Tibial nerve (tissue), 4 donors: Measurements from ENCODE around the gene PSMD13. TPM values are rescaled to one million over a fixed set of nuclear protein-coding genes. Genes with fewer than 3 reads are reported as not detected.

ENCODE experiments used
- DNase-seq, 2 donors: peaks; one replicate each; pipeline ENCODE4 v3.0.0-alpha.2; 2019; ENCODE audit warnings: low spot score in 2 of 2
- H3K27ac ChIP-seq, 4 donors: fragments of 200-600 bp; sonication (generic) in 3 of 4; one replicate each; pipeline ENCODE4 v1.5.1; 2017 to 2019; ENCODE audit warnings: mild to moderate bottlenecking in 1 of 4
- H3K27me3 ChIP-seq, 2 donors: fragments of 200-600 bp; sonication (generic) in 1 of 2; one replicate each; pipeline versions ENCODE4 v1.5.1 to v1.6.0; 2017 to 2019
- H3K36me3 ChIP-seq, 3 donors: fragments of 200-600 bp; sonication (generic); one replicate each; pipeline ENCODE4 v1.5.1; 2018 to 2019
- H3K4me1 ChIP-seq, 4 donors: fragments of 200-600 bp; sonication (generic) in 3 of 4; one replicate each; pipeline ENCODE4 v1.5.1; 2017 to 2019
- H3K4me3 ChIP-seq, 4 donors: fragments of 200-600 bp; sonication (generic) in 3 of 4; one replicate each; pipeline ENCODE4 v1.5.1; 2017 to 2019; ENCODE audit warnings: mild to moderate bottlenecking in 1 of 4, moderate library complexity in 1 of 4
- H3K9me3 ChIP-seq, 4 donors: fragments of 200-600 bp; sonication (generic) in 3 of 4; one replicate each; pipeline ENCODE4 v1.5.1; 2017 to 2019
- EP300 ChIP-seq, 2 donors: sonication (generic); formaldehyde crosslinking; IDR thresholded peaks; one replicate each; pipeline ENCODE4 v1.6.1; 2017; ENCODE audit warnings: antibody characterized with exemption in 2 of 2, mild to moderate bottlenecking in 1 of 2
- POLR2A ChIP-seq, 2 donors: fragments of 450-650 bp; IDR thresholded peaks; one replicate each; pipeline ENCODE4 v1.6.1; 2017; ENCODE audit warnings: antibody characterized with exemption in 2 of 2, mild to moderate bottlenecking in 2 of 2, moderate library complexity in 2 of 2
- WGBS, 2 donors: methylation state at CpG; one replicate each; pipeline ENCODE4 v1.1.5; 2018; 5-methylcytosine and 5-hydroxymethylcytosine counted together
- total RNA-seq, 4 donors: library from RNA; depleted of rRNA; stranded (reverse); fragments of >200 nt; gene quantifications; one replicate each; pipeline ENCODE4 v1.1.0, GENCODE V29; 2016
- TF ChIP-seq, protein P1 (sequence below), 5 experiments: fragments of 200-600 bp in 3 of 5; fragments of 450-650 bp in 2 of 5; sonication (generic) in 3 of 5; IDR thresholded peaks; one replicate each; pipeline ENCODE4 v1.5.1; 2016 to 2019; ENCODE audit warnings: antibody characterized with exemption in 5 of 5, mild to moderate bottlenecking in 3 of 5, moderate library complexity in 2 of 5

The PSMD13 gene
- total RNA-seq, 4 donors from 2014 or later, result 72.0 to 136 (median 120) TPM

DNA sequence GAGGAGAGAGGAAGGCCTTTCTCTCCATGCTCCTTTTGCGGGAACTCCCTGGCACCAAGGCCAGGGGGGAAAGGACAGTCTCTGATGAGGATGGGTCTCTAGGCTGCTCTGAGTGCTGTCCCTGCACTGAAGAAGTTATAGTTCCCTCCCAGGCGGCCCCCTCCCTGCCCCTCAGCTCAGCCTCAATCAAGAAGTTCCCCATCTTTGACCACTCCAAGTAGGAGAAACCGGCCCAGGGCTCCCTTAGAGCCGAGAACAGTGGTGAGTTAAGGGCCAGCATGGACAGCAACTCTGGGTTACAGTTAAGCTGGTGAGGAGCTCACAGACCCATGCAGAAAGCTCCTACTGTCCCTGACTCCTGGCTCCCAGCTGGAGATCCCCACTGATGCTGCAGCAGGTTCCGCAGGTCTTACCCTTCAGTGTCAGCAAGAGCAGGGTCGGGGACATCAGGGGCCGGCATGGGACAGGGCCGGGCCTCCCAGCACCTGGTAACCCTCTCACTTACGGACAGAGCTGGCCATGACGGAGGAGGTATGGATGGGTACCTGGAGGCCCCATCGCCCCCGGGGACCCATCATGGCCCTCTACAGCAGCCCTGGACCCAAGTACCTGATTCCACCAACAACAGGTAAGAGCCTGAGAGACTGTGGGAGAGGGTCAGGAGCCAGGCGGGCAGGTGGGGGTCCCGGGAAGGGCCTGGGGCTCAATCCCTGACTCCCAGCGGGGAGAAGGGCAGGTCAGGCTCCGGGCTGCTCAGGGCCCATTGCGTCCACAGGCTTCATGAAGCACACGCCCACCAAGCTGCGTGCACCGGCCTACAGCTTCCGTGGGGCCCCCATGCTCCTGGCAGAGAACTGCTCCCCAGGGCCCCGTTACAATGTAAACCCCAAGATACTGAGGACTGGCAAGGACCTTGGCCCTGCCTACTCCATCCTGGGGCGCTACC, 39.7 kb upstream of the PSMD13 start:
- no peaks in the 10 kb centered on the region for H3K27me3 ChIP-seq
- no peak for DNase-seq
- H3K4me3 ChIP-seq, result no peak overlapping the region
- H3K4me1 ChIP-seq, result peaks cover 0 to 4% (median 0%) of the 10 kb centered on the region in 4 donors
- no peak for TF ChIP-seq EP300 (IDR thresholded peaks at IDR 0.05)
- no peaks in the 10 kb centered on the region for H3K9me3 ChIP-seq
- 63 to 76% methylated on average over 10 to 23 of the region's 23 CpGs for WGBS, 2 donors
- H3K27ac ChIP-seq, result no peak overlapping the region
- H3K36me3 ChIP-seq, result peaks cover 0 to 24% (median 3%) of the 10 kb centered on the region in 3 donors

DNA sequence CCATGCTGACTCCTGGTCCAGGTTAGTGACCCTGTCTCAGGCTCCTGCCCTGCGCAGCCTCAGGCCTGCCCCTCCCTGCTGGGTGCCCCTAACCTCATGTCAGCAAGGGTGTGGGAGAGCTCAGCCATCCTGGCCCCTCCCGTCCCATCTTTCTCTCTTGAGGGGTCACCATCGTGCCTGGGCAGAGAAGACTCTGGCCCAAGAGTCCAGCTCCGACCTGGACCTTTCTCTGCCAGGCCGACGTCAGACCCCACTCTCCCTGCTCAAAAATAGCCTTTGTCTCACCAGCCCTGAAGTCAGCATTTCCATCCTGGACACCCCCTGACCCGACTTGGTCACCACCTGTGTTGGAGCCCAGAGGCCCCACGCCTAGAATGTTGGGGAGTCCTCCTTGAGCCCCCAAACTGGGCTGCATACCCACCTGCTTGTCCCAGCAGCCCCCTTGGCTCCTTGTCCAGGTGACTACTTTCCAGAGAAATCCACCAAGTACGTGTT, 39.0 kb upstream of the PSMD13 start:
- 71 to 77% methylated on average over 9 of the region's 9 CpGs for WGBS, 2 donors
- Histone ChIP-seq H3K4me3 (no peak overlapping the region), H3K27ac (no peak overlapping the region), H3K36me3 (peaks cover 0 to 30% (median 3%) of the 10 kb centered on the region in 3 donors), H3K27me3 (no peaks in the 10 kb centered on the region), H3K4me1 (peaks cover 0 to 11% (median 0%) of the 10 kb centered on the region in 4 donors), H3K9me3 (no peaks in the 10 kb centered on the region)
- DNase-seq, result no peak
- TF ChIP-seq, protein P1, sequence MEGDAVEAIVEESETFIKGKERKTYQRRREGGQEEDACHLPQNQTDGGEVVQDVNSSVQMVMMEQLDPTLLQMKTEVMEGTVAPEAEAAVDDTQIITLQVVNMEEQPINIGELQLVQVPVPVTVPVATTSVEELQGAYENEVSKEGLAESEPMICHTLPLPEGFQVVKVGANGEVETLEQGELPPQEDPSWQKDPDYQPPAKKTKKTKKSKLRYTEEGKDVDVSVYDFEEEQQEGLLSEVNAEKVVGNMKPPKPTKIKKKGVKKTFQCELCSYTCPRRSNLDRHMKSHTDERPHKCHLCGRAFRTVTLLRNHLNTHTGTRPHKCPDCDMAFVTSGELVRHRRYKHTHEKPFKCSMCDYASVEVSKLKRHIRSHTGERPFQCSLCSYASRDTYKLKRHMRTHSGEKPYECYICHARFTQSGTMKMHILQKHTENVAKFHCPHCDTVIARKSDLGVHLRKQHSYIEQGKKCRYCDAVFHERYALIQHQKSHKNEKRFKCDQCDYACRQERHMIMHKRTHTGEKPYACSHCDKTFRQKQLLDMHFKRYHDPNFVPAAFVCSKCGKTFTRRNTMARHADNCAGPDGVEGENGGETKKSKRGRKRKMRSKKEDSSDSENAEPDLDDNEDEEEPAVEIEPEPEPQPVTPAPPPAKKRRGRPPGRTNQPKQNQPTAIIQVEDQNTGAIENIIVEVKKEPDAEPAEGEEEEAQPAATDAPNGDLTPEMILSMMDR (IDR thresholded peaks at IDR 0.05), result no peak
- no peak for TF ChIP-seq EP300 (IDR thresholded peaks at IDR 0.05)
- TF ChIP-seq POLR2A (IDR thresholded peaks at IDR 0.05), result no peak

DNA sequence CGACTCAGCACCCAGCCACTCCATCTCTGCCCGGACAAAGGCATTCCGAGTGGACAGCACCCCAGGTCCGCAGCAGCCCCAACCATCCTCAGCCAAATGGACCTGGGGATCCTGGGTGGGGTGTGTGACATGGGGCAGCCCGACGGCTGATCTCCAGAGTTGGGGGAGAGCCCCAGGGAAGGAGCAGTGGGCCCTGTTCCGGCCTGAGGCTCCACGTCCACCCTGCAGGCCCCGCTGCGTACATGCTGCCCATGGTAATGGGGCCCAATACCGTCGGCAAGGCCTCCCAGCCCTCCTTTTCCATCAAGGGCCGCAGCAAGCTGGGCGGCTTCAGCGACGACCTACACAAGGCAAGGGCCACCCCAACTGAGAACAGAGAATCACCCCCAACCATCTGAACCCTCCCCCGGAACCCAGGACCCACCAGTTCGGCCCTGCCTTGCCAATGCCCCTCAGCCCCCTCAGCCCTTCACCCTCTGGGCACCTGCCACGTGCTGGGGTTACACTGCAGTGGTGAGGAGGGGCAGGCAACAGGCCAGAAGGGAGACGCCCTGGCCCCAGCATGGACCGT, 38.5 kb upstream of the PSMD13 start:
- Histone ChIP-seq H3K27me3 (no peaks in the 10 kb centered on the region), H3K4me3 (no peak overlapping the region), H3K4me1 (peaks cover 0 to 16% (median 0%) of the 10 kb centered on the region in 4 donors), H3K36me3 (peaks cover 0 to 35% (median 3%) of the 10 kb centered on the region in 3 donors), H3K27ac (no peak overlapping the region), H3K9me3 (no peaks in the 10 kb centered on the region)
- no peak for DNase-seq
- 86 to 88% methylated on average over 14 to 19 of the region's 21 CpGs for WGBS, 2 donors
- TF ChIP-seq, protein P1 (IDR thresholded peaks at IDR 0.05), result no peak
- TF ChIP-seq EP300 (IDR thresholded peaks at IDR 0.05) (no peak), POLR2A (IDR thresholded peaks at IDR 0.05) (no peak)

DNA sequence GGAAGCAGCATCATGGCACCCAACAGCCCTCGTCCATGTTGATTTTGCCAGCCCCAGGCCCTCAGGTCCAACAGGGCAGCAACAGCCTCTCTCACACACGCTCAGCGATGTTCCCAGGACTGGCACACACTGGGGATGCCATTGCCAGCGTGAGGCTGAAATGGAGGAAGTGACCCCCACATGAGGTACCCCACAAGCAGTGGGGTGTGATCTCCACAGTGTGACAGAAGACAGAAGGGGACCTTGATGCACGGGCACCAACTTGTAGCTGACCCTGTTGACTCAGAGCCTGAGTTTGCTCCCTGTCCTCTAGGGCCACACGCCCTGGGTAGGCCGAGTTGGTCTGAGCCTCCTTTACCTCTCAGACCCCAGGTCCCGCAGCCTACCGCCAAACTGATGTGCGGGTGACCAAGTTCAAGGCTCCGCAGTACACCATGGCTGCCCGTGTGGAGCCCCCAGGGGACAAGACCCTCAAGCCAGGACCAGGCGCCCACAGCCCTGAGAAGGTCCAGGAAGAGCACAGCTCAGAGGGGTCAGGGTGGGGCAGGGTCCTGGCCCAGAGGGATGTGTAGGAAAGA, 37.7 kb upstream of the PSMD13 start:
- peaks cover 0 to 43% (median 3%) of the 10 kb centered on the region in 3 donors for H3K36me3 ChIP-seq
- 68 to 79% methylated on average over 9 to 12 of the region's 13 CpGs for WGBS, 2 donors
- no peak overlapping the region for H3K27ac ChIP-seq
- H3K4me1 ChIP-seq, result peaks cover 0 to 24% (median 0%) of the 10 kb centered on the region in 4 donors
- no peak overlapping the region for H3K4me3 ChIP-seq
- no peak for TF ChIP-seq EP300 (IDR thresholded peaks at IDR 0.05)
- TF ChIP-seq, protein P1 (IDR thresholded peaks at IDR 0.05), result no peak
- TF ChIP-seq POLR2A (IDR thresholded peaks at IDR 0.05), result no peak
- no peaks in the 10 kb centered on the region for H3K9me3 ChIP-seq
- no peaks in the 10 kb centered on the region for H3K27me3 ChIP-seq
- no peak for DNase-seq

DNA sequence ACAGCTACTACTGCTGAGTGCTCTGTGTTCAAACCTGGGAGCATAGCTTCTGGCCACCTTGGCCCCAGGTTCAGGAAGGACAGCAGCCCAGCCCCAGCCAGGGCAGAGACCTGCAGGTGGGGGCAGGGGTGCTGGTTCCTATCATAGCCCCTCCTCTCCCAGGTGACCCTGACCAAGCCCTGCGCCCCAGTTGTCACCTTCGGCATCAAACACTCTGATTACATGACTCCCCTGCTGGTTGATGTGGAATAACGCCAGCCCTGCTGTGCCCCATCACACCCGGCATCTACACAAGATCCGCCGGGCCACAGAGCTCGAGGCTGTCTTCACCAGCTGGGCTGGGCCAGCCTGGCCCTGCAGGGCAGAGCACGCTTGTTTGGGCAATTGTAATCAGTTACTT, 37.0 kb upstream of the PSMD13 start:
- DNase-seq, result no peak
- TF ChIP-seq POLR2A (IDR thresholded peaks at IDR 0.05) (no peak), EP300 (IDR thresholded peaks at IDR 0.05) (no peak)
- TF ChIP-seq, protein P1 (IDR thresholded peaks at IDR 0.05), result no peak
- Histone ChIP-seq H3K27ac (no peak overlapping the region), H3K9me3 (no peaks in the 10 kb centered on the region), H3K4me1 (peaks cover 0 to 31% (median under 1%) of the 10 kb centered on the region in 4 donors), H3K36me3 (peaks cover 0 to 50% (median 3%) of the 10 kb centered on the region in 3 donors), H3K4me3 (no peak overlapping the region), H3K27me3 (no peaks in the 10 kb centered on the region)
- WGBS, 2 donors, result 73 to 81% methylated on average over 8 of the region's 8 CpGs
